GM23338 (cell line): ENCODE data around the gene ZNF335.

Experiments
- CREB1 ChIP-seq: fragments of 250-450 bp; sonication (Bioruptor Pico); IDR thresholded peaks from 2 replicates; pipeline ENCODE4 v1.5.0; 2020; ENCODE audit warnings: low read depth, mild to moderate bottlenecking, moderate library complexity
- EZH2 ChIP-seq: fragments of 200-600 bp; sonication (generic); IDR thresholded peaks from one replicate; pipeline ENCODE4 v1.8.0; 2017; ENCODE audit warnings: antibody characterized with exemption, mild to moderate bottlenecking, low read depth; ENCODE audit not compliant: unreplicated experiment
- EZH2phosphoT487 ChIP-seq: fragments of 200-600 bp; sonication (generic); IDR thresholded peaks from one replicate; pipeline ENCODE4 v1.8.1; 2018; ENCODE audit warnings: antibody characterized with exemption; ENCODE audit not compliant: unreplicated experiment
- JUNB ChIP-seq: IDR thresholded peaks from one replicate; pipeline ENCODE4 v1.6.1; 2016; ENCODE audit warnings: antibody characterized with exemption; ENCODE audit not compliant: unreplicated experiment
- NANOG ChIP-seq: IDR thresholded peaks from 2 replicates; pipeline ENCODE4 v1.6.1; 2016; ENCODE audit warnings: antibody characterized with exemption, borderline replicate concordance
- POLR2AphosphoS5 ChIP-seq: IDR thresholded peaks from 2 replicates; pipeline ENCODE4 v1.6.1; 2016; ENCODE audit warnings: antibody characterized with exemption, low read depth
- STAT1 ChIP-seq: IDR thresholded peaks from one replicate; pipeline ENCODE4 v1.6.1; 2016; ENCODE audit warnings: antibody characterized with exemption; ENCODE audit not compliant: unreplicated experiment
- ZNF114 ChIP-seq: fragments of 250-450 bp; sonication (Bioruptor Pico); IDR thresholded peaks from 2 replicates; pipeline ENCODE4 v1.5.0; 2020; ENCODE audit warnings: mild to moderate bottlenecking, moderate library complexity
- TF ChIP-seq, protein P1 (sequence below), 2 experiments: fragments of 200-600 bp in 1 of 2; sonication (generic) in 1 of 2; conservative IDR thresholded peaks; 2 replicates each; pipeline versions ENCODE4 v1.5.1 to v1.6.1; 2016 to 2017; ENCODE audit warnings: antibody characterized with exemption in 2 of 2, low read depth in 2 of 2, mild to moderate bottlenecking in 2 of 2, moderate library complexity in 1 of 2
- TF ChIP-seq, protein P2 (sequence below): IDR thresholded peaks from one replicate; pipeline ENCODE4 v1.6.1; 2018; ENCODE audit warnings: antibody characterized with exemption; ENCODE audit not compliant: unreplicated experiment
- TF ChIP-seq, protein P3 (sequence below): fragments of 250-450 bp; sonication (Bioruptor Pico); IDR thresholded peaks from 2 replicates; pipeline ENCODE4 v1.5.0; 2020; ENCODE audit warnings: mild to moderate bottlenecking, moderate library complexity

DNA sequence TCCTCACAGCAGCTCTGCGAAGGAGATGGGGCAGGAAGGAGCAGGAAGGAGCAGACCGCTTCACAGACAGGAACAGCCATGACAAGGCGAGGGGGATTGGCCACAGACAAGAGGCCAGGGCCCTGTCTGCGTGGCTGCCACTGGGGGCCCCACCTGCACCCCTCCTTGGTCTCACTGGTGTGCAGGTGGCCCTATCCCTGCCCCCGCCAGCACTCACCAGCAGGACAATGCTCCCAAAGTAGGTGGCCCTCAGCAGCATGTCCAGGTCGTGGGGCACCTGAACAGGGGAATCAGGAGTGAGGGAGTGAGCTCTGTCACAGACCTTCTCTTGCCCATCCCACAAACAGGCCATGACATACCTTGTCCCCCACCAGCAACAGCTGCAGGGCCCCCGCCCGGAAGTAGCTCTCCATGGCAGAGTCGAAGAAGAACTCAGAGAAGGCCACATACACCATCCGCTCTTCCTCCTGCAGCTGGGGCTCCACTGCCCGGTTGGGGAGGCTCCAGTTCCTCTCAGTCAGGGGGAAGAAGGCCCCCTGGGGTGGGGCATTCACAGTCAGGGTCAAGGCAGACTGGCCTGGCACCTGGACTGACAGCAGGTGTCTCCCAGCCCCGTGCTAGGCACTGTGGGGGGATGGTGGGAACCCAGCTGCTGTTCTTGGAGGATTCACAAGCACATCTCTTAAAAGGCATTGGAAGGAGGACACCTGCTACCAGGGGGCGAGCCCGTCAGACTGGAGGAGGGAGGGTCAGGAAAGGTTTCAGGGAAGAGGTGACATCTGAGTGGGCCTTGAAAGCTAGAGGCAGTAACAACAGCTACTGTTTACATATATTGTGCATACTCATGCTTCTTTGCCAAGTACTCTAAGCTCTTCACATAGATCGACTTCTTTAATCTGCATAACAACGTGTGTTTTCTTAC, 67.2 kb downstream of the ZNF335 start:
- TF ChIP-seq, protein P1, sequence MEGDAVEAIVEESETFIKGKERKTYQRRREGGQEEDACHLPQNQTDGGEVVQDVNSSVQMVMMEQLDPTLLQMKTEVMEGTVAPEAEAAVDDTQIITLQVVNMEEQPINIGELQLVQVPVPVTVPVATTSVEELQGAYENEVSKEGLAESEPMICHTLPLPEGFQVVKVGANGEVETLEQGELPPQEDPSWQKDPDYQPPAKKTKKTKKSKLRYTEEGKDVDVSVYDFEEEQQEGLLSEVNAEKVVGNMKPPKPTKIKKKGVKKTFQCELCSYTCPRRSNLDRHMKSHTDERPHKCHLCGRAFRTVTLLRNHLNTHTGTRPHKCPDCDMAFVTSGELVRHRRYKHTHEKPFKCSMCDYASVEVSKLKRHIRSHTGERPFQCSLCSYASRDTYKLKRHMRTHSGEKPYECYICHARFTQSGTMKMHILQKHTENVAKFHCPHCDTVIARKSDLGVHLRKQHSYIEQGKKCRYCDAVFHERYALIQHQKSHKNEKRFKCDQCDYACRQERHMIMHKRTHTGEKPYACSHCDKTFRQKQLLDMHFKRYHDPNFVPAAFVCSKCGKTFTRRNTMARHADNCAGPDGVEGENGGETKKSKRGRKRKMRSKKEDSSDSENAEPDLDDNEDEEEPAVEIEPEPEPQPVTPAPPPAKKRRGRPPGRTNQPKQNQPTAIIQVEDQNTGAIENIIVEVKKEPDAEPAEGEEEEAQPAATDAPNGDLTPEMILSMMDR (conservative IDR thresholded peaks at IDR 0.05; ENCODE audit: low read depth in 2 of 2): no peak
- no peak for TF ChIP-seq JUNB
- no peak for TF ChIP-seq NANOG
- no peak for TF ChIP-seq CREB1 (CRISPR knock-in tag)
- TF ChIP-seq POLR2AphosphoS5: no peak
- no peak for TF ChIP-seq EZH2
- TF ChIP-seq STAT1: no peak
- TF ChIP-seq, protein P2, sequence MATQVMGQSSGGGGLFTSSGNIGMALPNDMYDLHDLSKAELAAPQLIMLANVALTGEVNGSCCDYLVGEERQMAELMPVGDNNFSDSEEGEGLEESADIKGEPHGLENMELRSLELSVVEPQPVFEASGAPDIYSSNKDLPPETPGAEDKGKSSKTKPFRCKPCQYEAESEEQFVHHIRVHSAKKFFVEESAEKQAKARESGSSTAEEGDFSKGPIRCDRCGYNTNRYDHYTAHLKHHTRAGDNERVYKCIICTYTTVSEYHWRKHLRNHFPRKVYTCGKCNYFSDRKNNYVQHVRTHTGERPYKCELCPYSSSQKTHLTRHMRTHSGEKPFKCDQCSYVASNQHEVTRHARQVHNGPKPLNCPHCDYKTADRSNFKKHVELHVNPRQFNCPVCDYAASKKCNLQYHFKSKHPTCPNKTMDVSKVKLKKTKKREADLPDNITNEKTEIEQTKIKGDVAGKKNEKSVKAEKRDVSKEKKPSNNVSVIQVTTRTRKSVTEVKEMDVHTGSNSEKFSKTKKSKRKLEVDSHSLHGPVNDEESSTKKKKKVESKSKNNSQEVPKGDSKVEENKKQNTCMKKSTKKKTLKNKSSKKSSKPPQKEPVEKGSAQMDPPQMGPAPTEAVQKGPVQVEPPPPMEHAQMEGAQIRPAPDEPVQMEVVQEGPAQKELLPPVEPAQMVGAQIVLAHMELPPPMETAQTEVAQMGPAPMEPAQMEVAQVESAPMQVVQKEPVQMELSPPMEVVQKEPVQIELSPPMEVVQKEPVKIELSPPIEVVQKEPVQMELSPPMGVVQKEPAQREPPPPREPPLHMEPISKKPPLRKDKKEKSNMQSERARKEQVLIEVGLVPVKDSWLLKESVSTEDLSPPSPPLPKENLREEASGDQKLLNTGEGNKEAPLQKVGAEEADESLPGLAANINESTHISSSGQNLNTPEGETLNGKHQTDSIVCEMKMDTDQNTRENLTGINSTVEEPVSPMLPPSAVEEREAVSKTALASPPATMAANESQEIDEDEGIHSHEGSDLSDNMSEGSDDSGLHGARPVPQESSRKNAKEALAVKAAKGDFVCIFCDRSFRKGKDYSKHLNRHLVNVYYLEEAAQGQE: no peak
- no peak for TF ChIP-seq EZH2phosphoT487
- TF ChIP-seq, protein P3, sequence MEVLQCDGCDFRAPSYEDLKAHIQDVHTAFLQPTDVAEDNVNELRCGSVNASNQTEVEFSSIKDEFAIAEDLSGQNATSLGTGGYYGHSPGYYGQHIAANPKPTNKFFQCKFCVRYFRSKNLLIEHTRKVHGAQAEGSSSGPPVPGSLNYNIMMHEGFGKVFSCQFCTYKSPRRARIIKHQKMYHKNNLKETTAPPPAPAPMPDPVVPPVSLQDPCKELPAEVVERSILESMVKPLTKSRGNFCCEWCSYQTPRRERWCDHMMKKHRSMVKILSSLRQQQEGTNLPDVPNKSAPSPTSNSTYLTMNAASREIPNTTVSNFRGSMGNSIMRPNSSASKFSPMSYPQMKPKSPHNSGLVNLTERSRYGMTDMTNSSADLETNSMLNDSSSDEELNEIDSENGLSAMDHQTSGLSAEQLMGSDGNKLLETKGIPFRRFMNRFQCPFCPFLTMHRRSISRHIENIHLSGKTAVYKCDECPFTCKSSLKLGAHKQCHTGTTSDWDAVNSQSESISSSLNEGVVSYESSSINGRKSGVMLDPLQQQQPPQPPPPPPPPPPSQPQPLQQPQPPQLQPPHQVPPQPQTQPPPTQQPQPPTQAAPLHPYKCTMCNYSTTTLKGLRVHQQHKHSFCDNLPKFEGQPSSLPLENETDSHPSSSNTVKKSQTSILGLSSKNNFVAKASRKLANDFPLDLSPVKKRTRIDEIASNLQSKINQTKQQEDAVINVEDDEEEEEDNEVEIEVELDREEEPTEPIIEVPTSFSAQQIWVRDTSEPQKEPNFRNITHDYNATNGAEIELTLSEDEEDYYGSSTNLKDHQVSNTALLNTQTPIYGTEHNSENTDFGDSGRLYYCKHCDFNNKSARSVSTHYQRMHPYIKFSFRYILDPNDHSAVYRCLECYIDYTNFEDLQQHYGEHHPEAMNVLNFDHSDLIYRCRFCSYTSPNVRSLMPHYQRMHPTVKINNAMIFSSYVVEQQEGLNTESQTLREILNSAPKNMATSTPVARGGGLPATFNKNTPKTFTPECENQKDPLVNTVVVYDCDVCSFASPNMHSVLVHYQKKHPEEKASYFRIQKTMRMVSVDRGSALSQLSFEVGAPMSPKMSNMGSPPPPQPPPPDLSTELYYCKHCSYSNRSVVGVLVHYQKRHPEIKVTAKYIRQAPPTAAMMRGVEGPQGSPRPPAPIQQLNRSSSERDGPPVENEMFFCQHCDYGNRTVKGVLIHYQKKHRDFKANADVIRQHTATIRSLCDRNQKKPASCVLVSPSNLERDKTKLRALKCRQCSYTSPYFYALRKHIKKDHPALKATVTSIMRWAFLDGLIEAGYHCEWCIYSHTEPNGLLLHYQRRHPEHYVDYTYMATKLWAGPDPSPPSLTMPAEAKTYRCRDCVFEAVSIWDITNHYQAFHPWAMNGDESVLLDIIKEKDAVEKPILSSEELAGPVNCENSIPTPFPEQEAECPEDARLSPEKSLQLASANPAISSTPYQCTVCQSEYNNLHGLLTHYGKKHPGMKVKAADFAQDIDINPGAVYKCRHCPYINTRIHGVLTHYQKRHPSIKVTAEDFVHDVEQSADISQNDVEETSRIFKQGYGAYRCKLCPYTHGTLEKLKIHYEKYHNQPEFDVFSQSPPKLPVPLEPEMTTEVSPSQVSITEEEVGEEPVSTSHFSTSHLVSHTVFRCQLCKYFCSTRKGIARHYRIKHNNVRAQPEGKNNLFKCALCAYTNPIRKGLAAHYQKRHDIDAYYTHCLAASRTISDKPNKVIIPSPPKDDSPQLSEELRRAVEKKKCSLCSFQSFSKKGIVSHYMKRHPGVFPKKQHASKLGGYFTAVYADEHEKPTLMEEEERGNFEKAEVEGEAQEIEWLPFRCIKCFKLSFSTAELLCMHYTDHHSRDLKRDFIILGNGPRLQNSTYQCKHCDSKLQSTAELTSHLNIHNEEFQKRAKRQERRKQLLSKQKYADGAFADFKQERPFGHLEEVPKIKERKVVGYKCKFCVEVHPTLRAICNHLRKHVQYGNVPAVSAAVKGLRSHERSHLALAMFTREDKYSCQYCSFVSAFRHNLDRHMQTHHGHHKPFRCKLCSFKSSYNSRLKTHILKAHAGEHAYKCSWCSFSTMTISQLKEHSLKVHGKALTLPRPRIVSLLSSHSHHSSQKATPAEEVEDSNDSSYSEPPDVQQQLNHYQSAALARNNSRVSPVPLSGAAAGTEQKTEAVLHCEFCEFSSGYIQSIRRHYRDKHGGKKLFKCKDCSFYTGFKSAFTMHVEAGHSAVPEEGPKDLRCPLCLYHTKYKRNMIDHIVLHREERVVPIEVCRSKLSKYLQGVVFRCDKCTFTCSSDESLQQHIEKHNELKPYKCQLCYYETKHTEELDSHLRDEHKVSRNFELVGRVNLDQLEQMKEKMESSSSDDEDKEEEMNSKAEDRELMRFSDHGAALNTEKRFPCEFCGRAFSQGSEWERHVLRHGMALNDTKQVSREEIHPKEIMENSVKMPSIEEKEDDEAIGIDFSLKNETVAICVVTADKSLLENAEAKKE (CRISPR knock-in tag): no peak
- no peak for TF ChIP-seq ZNF114 (CRISPR knock-in tag)
